SKM-1 treated with dmso at 0.1 percent for 144 hours (cell line): ENCODE data around the gene PKNOX2.

ENCODE experiments used
- DNase-seq: peaks from one replicate; lab custom pipeline; 2025; ENCODE audit not compliant: unreplicated experiment; lab: John Stamatoyannopoulos, UW

PKNOX2 gene

DNA sequence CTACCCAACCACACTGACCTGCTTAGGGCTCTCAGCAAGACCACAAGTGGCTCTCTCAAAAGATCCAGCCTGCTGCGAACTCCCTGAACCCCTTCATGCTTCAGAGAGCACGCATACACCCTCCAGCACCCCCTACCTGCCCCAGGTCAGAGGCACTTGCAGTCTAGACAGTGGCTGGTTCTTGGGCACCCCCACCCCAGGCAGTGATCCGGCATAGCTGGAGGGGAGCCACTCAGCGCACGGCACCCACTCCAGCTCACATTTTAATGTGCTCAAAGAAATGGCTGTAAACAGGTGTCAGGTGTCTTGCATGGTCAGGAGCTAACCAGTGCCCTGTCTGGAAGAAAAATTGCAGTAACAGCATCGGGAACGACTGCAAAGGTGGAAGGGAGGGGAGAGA is 140.8 kb downstream of the PKNOX2 start:
- no peak for DNase-seq

DNA sequence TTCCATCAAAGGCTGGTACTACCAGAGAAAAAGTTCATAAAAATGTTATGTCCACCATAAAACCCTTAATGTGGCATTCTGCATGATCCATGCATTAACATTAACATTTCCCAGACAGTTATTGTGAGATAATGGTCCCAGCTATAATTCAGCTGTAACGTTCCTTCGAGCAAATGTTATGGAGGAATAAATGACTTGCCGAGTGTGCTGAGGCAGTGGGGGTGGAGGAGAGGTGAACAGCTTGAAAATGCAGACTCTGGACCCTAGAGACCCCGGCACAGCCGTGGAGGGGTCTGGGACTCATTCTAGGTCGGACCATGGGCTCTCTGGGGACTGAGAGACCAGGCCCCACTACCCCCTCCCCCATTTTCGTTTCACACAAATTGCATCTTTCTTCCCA is 141.9 kb downstream of the PKNOX2 start:
- no peak for DNase-seq

DNA sequence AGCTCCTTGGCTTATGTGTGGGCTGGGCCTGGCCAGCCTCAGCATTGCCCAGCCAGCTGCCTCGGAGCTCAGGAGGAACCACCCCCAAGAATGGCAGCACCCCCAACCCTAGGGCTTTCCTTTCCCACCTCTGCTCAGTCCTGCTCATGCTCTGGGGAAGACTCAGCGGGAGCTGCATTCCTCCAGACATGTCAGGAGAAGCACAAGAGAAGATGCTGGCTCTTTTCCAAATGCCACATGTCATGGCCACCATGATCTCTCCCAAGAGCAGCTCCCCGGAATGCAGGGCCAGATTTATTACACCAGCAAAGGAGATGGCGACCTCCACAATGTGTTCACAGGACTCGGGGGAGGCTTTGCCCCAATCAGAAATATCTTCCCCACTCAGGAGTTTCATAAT is 143.7 kb downstream of the PKNOX2 start:
- no peak for DNase-seq

DNA sequence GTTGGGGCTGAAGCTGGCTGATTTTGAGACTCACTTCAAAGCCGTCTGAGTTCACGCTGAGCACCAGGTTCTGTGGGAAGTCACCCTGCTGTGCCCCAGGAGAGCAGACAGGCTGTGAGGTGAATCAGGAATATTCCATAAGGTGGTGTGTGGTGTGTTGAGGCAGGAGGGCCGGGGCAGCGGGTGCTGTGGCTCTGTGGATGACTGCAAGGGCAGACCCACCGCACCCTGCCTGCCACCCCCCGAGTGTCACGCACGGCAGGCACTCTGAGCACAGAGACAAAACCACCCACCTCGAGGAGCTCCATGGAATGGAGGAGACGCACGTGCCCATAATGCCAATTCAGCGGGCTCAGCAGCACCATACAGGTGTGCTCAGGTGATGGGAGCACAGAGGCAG is 147.8 kb downstream of the PKNOX2 start:
- no peak for DNase-seq

DNA sequence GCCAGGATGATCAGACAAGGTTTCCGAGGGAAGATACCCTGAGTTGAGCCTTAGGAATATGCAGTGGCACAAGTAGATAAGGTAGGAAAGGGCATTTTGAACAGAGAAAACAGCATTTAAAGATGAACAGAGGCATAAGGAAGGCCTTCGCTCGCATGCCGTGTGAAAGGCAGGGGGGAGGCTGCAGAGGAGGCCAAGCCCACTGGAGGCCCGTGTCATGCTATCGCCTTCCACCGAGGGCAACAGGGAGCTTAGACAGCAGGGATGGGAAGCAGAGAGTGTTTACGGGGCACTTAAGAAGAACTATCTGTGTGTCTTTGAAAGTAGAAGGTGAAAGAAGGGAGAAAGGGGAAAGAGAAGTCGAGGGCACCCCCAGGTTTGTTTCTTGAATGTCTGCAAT is 148.3 kb downstream of the PKNOX2 start:
- DNase-seq, result no peak

DNA sequence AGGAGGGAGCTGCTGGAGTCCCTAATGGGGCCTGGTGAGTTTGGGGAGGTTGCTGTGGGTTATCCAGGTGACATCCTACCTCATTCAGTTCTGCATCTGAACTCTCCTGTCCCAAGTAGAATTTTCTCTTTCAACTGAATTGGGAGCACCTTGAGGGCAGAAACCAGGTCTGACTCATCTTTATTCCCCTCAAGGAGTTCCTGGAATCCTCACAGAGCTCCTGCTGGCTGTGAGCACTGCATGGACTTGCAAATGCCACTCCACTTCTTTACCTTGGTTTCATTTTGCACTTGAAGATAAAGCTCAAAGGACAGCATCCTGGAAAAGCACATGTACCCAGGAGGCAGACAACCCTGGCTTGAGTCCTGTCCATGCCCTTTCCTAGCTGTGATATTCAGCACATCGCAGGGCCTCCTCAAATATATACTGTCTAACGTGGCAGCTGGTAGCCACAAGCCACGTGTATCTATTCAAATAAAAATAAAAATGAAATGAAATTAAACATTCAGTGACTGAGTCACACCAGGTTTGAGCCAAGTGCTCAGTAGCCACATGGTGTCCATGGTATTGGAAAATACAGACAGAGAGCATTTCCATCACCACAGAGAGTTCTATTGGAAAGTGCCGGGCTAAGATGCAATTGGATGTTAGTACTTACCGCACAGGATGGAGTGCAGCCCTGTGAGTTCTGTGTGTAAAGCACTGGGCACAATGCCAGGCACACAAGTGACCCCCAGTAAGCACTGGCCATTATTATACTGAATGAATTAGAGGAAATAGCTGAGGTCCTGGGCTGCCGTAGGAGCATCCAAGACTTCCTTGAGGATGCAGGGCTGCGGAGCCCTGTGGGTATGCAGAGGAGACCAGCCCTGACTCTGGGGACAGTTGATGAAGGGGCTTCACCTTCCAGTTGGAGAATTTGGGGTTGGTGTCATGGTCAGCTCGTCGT is 149.0 kb downstream of the PKNOX2 start:
- DNase-seq, result no peak

DNA sequence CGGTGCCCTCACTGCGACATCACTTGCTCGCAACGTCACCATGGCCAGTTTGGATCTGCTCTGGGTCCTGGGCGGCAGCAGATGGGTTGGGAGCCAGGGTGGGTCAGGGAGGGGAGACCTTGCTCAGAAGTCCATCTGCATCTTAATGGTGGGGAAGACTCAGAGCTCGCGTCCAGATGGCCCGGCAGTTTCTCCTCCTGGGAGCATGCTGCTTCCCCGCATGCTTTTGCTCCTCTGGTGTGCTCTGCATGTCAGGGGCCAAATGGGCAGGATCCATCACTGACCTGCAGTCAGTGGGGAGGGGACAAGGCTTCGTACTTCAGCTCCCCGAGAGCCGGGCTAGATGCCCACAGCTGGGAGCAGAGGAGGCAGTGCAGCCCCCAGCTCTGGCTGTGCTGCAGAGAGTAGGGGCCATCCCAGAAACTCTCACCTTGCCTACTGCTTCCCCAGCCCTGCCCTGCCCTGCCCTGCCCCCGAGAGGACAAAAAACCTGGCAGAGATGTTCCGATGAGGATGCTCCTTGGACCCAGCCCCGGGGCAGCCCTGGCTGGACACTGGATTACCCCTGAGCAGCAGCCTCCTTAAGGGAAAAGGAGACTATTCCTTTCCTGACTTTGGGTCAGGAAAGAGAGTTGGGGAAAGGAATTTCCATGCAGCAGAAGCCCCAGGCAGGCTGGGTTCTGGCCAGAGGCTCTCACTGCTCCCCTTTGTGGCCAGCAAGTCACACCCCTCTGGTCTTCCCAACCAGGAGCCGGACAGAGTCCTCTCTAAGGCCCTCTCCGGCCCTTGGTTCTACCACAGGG is 149.9 kb downstream of the PKNOX2 start:
- no peak for DNase-seq

DNA sequence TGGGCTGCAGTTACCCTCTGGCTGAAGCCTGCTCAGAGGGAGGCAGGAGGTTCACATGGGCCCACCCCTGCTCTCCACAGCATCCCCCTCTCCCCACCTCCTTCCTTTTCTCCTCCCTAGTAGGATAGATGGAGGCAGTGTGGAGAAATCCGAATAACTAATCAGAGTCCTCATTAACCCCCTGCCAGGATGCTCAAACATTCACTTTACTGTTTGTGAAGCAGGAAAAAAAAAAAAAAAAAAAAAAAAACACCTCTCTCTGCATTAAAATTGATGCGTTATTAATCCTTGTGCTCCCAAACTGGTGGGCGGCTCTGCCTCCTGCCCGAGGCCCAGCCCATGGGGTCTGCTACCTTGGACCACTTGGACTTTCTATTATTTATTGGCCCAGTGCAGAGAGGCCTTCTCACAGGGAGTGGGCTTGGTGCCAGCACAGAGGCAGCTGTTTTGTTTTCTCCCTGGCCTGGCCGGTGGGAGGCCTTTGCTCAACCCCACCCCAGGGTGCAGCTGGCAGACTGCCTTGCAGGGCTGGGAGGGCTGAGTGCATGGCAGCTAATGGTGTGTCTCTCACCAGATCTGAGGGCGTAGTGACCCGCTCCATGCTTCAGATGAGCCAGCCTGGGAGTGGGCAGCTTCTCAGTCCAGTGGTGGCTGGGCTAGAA is 150.7 kb downstream of the PKNOX2 start:
- DNase-seq, result no peak

DNA sequence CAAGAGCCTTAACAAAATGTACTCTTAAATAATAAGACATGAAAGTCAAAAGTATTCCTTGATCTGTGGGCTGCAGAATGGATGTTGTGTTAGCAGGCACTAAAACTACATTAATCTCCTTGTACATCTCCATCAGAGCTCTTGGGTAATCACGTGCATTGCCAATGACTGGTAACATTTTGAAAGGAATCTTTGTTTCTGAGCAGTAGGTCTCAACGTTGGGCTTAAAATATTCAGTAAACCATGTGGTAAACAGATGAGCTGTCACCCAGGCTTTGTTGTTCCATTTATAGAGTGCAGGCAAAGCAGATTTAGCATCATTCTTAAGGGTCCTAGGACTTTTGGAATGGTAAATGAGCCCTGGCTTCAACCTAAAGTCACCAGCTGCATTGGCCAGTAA is 152.9 kb downstream of the PKNOX2 start:
- no peak for DNase-seq

DNA sequence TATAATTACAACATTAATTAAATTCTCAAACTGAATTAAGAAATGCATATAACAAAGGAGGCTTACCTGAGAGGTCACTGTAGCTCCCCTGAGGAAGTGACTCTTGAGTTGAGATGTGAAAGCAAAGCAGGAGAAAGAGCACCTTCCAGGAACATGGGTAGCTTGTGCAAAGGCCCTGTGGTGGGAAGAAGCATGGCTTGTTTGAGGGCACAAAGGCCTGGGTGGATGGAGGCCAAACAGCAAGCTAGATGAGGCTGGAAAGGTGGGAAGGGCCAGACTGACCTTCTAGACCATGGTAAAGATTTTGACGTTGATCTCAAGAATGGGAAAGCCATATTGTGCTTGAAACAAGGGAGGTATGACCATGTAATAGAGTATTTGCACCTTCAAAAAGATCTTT is 155.1 kb downstream of the PKNOX2 start:
- DNase-seq, result no peak

DNA sequence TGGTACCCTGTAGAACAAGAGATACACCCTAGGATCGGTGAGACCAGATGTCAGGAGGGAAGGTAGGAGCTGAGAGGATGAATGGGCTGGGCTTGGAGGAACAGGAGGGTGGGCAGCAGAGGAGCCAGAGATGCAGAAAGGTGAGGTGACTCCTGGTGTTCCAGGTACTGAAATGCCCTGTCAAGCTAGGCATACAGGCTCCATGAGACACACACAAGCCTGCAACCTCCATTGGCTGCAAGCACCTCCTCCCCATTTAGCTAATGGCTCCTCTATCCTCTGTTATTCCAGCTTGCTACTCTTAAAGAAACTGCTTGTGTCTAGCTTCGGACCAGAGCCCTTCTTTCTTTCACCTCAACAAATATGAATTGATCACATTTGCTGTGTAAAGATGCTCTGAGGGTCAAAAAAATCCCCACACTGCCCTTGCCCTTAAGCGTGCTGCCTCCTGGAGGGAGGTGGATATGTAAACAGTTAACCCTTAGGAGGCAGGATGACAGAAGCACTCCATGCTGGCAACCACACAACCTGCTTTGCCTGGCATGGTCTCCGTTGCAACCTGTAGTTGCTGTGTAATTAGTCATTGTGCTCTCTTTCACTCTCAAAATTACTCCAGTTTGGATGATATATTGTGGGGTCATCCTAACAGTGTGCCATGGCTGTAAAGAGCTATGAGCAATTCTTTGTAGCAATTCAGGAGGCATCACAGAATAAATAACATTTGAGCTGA is 156.0 kb downstream of the PKNOX2 start:
- no peak for DNase-seq

DNA sequence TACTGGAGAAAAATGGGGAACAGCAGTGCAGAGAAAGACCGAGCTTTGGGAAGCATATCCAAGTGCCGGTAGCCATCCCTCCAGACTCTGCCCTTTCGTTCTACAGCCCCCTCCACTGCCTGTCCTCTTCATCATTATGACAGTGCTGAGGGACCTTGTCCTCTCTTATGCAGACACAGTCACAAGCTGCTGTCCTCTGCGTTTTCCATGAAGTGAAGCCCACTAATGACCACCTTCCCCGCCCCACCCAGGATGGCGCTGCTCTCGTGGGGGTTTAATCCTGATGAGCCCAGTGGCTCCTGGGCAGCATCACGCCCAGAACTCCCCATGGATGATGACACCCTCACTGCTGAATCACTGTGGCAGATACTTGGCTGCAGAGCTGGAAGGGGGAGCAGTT is 157.7 kb downstream of the PKNOX2 start:
- DNase-seq, result no peak

DNA sequence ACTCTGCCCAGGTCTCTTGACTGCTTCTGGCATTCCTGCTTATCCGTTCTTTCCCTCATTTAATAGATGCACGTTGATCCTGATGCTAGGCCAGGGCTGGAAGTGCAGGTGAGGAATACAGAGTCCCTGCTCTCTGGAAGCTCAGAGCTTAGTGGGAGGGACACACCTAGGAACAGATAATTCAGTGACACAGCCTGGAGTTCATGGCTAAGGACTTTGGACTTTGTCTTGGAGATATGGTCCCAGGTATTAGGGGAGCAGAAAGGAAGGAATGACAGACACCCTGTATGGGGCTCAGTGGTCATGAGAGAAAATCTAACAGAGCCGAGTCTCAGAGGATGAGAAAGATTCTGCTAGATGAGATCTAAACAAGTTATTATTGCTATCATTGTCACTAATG is 160.6 kb downstream of the PKNOX2 start:
- DNase-seq, result no peak

DNA sequence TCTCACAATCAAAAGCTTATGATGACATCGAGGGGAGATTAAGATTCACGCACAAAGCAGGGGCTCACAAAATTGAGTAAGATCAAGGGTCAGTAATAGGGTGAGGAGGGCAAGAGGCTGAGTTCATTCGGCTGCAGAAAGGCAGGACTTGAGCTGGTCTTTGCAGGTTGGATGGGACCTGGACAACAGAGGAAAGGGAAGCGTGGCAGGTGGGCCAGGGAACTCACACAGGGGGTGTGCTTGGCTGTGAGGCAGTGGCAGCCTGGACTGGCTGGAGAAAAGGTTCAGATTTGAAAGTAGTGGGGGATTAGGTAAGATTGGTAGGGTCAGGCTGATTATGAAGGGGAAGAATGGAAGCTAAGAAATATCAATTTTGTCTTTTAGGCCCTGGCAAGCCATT is 161.6 kb downstream of the PKNOX2 start:
- no peak for DNase-seq

DNA sequence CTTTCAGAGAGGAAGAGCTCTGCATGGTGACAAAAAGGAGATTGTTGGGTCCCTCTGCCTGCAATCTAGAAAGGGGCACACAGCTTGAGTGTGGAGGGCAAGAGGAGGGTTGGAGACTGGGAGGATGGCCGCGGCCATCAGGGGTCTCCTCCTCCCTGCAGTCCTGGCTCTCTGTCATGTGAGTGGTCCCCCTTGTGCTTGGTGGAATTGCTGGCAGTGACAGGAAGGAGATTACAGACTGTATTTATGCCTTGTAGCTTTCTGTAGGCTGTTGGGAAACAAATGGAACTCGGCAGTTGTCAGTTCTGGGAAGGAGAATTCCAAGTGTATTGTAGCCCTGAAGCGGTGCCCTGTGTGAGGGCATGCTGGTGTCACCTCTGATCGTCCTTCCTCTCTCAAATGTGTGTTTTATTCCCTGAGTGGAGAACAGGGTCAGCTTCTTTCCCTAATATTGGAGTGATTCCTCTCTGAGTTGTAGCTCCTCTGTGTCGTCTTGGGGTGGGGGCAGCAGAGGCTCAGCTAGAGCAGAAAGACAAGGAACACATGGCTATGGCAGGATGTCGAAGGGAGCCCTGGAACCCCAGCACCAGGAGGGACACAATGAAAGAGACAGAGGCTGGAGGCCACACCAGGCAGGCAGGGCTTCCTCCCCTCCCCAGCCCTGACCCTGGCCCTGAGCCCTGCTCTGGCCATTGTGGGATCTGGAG is 163.1 kb downstream of the PKNOX2 start:
- DNase-seq, result no peak

DNA sequence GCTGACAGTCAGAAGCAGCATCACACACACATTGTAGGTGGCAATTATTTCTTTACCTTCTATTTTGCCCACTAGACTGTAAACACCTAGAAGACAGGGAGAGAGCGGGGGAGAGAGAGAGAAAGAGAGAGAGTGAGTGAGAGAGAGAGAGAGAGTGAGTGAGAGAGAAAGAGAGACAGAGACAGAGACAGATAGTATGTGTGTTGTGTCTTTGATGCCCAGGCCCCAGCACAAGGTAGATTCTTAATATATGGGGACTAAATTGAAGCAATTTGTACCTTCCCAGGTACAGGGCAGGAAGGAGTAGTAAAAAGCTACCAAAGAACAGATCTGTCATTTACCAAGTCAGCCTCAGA is 163.7 kb downstream of the PKNOX2 start:
- DNase-seq, result no peak

DNA sequence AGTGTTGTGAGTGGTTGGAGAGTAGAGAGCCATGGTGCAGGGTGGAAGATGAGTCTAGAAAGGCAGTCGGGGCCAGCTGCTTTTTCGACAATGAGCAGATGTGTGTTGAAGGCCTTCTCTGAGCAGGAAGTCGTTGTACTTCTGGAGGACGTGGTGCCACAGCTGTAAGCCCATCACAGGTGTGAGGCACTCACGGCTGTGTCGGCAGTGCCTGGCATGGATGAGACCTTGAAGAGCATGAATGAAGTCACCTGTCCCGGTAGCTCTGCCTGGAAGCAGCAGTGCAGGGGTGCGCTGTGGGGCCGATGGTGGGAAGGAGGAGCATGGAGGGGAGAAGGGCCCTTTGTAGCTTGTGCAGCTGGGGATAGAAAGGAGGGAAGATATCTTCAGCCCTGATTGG is 165.2 kb downstream of the PKNOX2 start:
- no peak for DNase-seq

DNA sequence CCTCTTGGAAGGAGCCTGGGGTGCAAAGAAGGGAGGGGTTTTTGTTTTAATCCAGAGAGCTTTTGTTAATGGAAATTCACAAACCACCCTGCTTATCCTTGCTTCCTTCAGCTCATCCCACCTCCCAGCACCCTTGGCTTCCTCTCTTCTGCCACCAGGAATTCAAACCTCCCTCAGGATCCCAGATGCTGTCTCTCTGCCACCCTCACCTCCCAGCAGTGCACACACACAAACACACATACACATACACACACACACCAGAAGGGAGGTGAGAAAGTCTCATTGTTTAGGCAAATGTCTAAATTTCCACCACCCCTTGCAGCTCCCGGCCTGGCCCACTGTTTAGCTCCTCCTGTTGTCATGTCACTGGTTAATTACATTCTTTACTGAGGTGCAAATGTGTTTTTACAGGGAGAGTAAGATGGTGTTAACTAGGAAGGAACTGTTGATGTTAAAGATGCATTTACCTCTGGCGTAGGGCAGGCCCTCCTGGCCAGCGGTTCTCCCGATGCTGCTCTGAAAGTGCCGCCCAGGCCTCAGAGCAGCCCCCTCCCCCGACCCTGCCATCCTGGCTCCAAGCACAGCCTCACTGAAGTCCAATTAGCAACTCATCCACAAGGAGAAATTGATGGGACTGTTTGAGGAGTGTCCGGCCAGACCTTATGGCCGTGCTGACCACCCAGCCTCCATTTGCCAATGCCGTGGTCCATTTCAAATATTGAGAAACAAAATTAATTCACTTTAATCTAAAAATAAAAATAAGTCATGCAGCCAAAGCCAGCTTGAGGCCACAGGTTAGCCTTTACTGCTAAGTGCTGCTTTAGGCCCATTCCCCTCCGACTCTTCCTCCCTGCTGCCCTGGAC is 166.1 kb downstream of the PKNOX2 start:
- no peak for DNase-seq

DNA sequence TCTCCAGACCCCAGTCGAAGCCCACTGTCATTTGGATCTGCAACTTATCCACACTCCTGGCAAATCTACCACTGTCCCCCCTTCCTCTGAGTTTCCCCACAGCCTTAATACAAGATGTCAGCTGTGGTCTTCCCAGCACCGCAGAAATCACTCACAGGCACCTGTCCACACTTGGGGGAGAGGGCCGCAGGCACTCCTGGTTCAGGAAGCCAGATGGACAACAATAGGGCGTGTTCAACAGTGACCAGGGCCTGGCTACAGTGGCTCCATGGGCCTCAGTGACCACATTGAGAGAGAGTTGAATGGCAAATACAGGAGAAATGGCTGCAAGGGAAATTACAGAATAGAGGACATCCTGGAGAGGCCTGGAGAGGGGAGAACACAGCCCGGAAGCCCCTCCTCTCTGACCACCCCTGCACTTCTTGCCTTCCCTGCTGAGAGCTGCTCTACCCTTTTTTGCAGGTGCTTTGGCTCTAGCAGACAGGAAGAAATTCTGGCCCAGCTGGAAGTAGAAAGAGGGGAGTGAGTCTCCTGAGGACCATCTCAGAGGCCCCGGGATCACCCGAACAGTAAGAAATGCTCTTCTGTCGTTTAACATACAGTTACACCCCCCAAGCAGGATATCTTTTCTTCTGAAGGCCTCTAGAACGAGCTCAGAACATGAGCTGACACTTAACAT is 166.9 kb downstream of the PKNOX2 start:
- DNase-seq, result no peak
